HG02759 (cell line): ENCODE data around the gene RCSD1.
"Not testable (repeated sequence)": the region's sequence is repeated elsewhere in the genome, so short reads cannot be mapped to it uniquely, and the experiment has no call there.

Experiments used
- ATAC-seq: cut with Tn5 transposase; IDR thresholded peaks from one replicate; pipeline ENCODE4 v1.9.1; 2021; ENCODE audit warnings: mild to moderate bottlenecking, moderate library complexity; ENCODE audit not compliant: unreplicated experiment

RCSD1 gene

DNA sequence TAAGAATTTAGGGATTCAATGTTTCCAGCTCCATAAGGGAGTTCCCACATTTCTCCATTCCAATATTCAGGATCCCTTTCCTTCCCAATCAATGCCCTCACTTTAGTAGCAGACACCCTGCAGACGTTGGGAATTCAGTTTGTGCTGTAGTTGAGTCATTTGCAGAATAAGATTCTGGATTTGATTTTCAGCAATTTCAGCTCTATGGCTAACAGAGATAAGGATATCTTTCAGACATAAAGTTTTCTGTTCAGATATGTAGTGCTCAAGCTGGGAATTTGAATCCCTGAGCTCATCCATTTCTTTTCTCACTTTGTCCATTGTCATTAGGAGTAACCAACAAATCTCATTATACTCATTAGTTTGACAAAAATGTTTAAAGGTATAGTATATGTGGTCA is 104.8 kb downstream of the RCSD1 start:
- ATAC-seq = no peak

DNA sequence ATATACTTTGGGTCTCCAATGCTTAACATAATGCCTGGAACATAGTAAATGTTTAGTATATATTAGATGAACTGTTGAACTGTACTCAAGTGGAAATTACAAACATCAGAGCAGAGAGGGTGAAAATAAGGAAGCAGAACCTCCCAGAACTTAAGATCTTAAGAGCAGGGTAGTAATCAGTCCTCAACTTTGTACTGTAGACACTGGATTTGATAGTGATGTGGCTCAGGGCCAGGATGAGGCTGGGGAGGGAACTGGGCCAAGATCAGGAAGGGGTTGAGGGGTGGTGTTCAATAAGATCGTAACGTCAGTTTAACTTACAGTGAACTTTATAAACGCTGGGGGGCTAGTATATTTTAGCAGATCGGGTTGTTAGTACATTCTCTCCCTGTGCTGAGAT is 107.1 kb downstream of the RCSD1 start:
- ATAC-seq = no peak

DNA sequence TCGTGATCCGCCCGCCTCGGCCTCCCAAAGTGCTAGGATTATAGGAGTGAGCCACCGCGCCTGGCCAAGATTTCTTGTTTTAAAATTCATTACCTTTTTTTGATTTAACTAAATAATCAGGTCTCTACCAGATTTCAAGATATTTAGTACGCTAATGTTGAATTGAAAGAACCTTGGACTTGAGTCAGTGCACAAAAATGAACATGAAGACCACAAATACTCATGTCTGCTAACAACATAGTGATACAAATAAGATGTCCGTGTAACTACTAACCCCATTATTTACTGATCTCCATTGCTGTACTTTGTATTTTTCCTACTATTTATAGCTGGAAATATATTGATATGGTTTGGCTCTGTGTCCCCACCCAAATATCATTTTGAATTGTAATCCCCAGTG is 108.1 kb downstream of the RCSD1 start:
- ATAC-seq = no peak

DNA sequence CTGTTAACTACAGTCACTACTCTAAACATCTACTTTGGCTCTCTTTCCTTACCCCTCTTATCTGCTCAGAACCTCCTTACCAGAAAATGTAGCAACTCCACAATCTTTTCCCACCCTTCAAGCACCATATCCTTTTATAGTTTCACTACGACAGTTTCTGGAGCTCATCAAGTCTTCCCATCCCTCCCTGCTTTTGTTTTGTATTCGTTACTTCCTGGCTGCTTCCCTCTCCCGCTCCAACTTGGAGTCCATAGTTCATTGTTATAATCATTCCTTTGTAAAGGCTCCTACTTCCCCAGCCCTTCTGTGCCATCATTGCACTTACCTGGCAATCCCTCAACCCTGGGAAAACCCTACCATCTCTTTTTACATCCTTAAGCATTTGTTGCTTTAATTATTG is 109.7 kb downstream of the RCSD1 start:
- no peak for ATAC-seq

GRCh38 chr1:167741103-167741502 is 111.1 kb downstream of the RCSD1 start:
- ATAC-seq = not testable (repeated sequence)

- not testable (repeated sequence) for ATAC-seq
Observed at GRCh38 chr1:167742392-167743057, 112.5 kb downstream of the RCSD1 start.

GRCh38 chr1:167744901-167745300 is 114.9 kb downstream of the RCSD1 start:
- no peak for ATAC-seq

- no peak for ATAC-seq
Observed at GRCh38 chr1:167746013-167746672, 116.1 kb downstream of the RCSD1 start.

DNA sequence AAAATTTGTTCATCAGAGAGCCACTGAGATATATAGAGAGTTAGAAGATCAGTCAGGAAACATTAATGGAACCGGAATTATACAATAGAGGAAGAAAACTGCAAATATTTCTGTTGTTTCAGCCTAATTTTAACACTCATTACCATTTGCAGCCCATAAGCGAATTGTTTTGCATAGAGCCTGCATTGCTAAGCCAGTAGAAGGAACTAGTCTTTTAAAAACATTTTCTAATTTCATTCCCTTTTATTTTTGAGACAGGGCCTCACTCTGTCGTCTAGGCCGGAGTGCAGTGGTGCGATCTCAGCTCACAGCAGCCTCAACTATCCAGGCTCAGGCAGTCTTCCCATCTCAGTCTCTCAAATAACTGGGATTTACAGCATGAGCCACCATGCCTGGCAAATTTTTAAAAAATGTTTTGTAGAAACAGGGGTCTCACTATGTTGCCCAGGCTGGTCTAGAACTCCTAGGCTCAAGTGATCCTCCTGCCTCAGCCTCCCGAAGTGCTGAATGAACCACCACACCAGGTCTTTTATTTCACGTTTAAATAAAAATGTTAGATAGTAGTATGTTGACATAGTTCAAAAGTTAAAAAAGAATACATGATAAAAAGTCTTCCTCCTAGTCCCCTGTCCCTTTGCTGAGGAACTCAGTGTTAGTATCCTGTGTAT is 117.1 kb downstream of the RCSD1 start:
- no peak for ATAC-seq

DNA sequence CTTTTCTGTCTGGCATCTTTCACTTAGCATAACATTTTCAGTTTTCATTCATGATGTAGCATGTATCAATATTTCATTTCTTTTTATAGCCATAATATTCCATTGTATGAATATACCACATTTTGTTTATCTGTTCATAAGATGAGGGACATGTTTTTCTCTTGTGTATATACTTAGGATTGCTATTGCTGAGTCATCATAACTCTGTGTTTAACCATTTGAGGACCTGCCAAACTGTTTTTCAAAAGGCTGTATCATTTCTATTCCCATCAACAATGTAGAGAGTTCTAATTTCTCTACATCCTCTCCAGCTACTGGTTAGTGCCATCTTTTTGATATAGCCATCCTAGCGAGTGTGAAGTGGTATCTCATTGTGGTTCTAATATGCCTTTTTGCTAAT is 118.0 kb downstream of the RCSD1 start:
- ATAC-seq = no peak

GRCh38 chr1:167748906-167749305 is 118.9 kb downstream of the RCSD1 start:
- no peak for ATAC-seq

GRCh38 chr1:167749741-167750140 is 119.7 kb downstream of the RCSD1 start:
- no peak for ATAC-seq

DNA sequence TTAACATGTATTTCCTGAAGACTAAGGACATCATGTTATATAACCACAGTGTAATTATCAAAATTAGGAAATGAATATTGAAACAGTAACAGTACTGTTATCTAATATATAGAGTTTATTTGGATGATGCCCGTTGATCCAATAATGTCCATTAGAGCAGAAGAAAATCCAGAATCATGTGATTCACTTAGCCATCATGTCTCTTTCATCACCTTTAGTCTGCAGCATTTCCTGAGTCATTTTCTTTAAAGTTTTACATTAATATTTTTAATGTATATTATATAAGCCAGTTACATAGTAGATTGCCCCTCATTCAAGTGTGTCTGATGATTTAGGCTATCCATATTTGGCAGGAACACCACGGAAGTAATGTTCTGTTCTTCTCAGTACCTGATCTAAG is 120.6 kb downstream of the RCSD1 start:
- ATAC-seq = no peak

- no peak for ATAC-seq
Observed at GRCh38 chr1:167751676-167752075, 121.6 kb downstream of the RCSD1 start.

GRCh38 chr1:167752219-167752985 is 122.4 kb downstream of the RCSD1 start:
- no peak for ATAC-seq

DNA sequence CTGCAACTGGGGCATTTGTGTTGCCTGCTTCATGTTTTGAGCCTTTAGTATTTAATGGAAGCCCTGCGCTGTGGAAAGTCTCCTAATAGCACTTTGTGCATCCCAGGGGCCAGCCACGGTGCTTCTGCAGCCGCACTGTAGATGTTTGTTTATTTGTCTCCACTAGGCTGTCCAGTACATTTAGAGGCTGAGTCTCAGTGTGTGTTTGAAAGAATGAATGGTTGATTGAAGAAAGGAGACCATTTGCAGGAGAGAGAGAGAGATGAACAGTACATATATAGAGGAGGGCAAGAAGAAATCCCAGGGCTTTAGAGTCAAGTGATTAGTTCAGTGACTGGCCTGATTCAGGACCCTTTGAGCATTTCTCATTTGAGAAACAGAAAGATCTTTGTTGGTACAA is 125.6 kb downstream of the RCSD1 start:
- no peak for ATAC-seq
